GM18499 (cell line): Measurements from ENCODE around the gene FAM193B.
"Not testable (repeated sequence)": the region's sequence is repeated elsewhere in the genome, so short reads cannot be mapped to it uniquely, and the experiment has no call there.

Source experiments
- ATAC-seq: cut with Tn5 transposase; IDR thresholded peaks from one replicate; pipeline ENCODE4 v1.9.1; 2021; ENCODE audit warnings: moderate number of reproducible peaks; ENCODE audit not compliant: insufficient read depth, unreplicated experiment

FAM193B gene

DNA sequence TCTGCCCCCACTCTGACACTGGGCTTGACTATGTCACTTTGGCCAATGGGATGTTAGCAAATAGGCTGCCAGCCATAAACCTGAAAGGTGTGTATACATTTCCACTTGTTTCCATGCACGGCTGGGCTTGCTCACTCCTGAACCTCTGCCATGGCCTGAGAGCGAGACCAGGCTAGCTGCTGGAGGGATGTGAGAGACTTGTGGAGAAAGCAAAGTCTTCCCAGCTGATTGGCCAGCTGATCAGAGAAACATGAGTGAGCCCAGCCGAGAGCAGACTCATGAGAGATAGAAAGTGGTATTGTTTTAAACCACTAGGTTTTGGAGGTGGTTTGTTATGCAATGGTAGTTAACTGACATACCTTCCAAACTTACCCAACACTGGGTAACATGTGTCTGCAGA, 13.9 kb downstream of the FAM193B start:
- no peak for ATAC-seq

GRCh38 chr5:177539411-177539810, 15.0 kb downstream of the FAM193B start:
- ATAC-seq, result no peak

DNA sequence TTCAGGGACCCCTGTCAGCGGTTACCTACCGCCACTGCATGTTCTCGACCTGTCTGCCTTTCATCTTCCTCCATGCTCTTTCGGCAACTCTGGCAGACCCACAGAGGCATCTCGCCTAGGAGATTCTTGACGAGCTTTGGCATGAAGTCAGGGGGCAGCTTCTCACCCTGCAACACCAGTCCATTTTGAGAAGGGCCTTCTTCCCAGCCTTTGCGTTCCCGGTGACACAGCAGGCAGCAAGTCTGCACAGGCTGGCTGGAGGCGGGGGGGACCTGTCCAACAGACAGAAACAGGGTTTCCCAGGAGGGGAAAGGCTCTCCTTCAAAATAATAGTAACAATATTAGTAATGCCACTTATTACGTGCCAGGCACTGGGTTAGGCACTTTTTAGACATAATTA, 15.5 kb downstream of the FAM193B start:
- no peak for ATAC-seq

GRCh38 chr5:177537389-177538361, 16.7 kb downstream of the FAM193B start:
- no peak for ATAC-seq

DNA sequence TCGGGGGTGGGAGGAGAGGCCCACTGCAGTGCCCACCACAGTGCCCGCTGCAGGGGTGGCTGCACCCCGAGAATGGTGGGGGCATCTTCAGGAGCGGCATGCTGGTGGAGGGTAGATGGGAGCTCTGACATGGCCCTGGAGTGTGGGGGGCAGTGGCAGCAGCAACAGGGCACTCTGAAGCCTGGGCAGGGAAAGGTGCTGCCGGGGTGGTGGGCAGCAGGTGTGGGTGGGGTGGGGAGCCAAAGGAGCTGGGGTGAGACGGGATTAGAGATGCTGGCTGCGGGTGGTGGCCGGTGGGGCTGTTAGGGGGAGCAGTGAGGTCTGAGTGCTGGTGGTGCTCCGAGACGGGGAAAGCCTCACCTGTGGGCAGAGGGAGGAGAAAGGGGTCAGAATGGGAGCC, 18.0 kb downstream of the FAM193B start:
- ATAC-seq, result no peak

DNA sequence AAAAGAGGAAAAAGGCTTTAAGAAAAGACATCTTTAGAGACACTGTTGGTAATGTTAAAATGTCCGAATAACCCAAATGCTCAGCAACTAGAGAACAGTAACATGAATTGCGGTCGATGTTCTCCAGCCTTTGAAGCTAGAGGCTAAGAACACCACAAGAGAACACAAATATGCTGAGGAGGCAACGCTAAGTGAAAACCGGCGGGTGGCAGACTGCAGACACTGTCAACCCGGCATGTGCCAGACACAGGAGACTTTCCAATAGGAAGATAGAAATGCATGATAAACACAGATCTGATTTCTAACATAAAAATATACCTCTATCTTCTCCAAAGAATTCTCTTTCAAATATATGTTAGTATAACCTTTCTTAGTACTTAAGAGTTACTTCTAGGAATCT, 19.2 kb downstream of the FAM193B start:
- ATAC-seq, result no peak

DNA sequence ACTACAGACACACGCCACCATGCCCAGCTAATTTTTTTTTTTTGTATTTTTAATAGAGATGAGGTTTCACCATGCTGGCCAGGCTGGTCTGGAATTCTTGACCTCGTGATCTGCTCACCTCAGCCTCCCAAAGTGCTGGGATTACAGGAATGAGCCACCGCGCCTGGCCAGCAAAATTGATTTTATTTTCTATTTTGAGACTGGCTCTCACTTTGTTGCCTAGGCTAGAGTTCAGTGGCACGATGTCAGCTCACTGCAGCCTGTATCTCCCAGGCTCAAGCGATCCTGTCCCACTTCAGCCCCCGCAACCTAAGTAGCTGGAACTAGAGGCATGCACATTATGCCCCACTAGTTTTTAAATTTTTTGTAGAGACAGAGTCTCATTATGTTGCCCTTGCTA, 19.9 kb downstream of the FAM193B start:
- not testable (repeated sequence) for ATAC-seq

- ATAC-seq, result no peak
These were observed 23.0 kb downstream of the FAM193B start for GRCh38 chr5:177531209-177531940.

GRCh38 chr5:177530638-177531037, 23.7 kb downstream of the FAM193B start:
- ATAC-seq, result no peak

- ATAC-seq, result no peak
These were observed 24.8 kb downstream of the FAM193B start for GRCh38 chr5:177529247-177530203.

- no peak for ATAC-seq
These were observed 25.7 kb downstream of the FAM193B start for GRCh38 chr5:177528631-177529030.

DNA sequence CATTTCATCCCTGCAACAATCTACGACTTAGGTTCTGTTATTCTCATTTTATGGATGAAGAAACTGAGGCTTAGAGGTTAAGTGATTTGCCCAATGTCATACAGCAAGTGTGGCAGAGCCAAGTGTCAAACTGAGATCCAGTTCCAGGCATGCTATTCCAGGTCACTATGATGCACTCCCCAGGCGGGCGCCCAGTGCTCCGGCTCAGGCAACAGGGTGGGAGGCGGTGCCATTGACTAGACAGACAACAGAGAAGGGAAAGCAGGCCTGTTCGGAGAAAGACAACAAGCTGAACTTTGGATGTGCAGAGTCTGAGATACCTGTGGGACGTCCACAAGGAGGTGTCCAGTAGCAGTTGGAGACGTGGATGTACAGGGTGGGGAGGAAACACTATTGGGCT, 26.8 kb downstream of the FAM193B start:
- no peak for ATAC-seq

DNA sequence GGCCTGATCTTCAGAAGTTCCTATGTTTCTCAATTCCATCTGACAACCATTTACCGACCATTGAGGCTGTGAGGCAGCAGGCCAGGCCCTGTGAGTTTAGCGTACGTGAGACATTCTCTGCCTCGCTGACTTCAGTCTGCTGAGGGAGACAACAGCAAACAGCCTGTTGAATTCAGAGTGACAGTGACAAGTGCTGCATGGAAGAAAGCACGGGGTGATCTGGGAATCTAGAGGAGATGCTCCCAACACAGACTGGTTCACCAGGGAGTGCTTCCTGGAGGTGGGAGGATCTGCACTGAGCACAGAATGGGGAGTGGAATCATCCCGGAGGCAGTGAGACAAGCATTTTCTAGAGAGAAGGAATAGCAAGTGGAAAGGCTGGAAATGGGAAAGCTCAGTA, 27.6 kb downstream of the FAM193B start:
- no peak for ATAC-seq

DNA sequence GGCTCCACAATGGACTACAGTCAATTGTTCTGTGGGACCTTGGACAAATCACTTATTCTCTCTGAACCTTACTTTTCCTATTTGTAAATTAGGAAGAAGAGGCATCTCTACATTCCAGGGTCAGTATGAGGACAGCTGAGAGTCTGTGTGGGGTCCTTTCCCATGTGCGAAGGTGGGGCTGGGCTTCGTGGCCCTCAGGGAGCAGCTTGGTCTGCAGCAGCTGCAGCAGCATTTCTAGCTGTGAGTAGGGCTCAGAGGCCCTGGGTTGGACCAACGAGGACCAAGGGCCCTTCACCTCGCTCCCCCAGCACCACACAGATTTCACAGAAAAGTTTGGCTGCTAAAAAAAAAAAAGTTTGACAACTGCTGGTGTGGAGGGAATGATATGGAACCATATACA, 28.2 kb downstream of the FAM193B start:
- no peak for ATAC-seq

DNA sequence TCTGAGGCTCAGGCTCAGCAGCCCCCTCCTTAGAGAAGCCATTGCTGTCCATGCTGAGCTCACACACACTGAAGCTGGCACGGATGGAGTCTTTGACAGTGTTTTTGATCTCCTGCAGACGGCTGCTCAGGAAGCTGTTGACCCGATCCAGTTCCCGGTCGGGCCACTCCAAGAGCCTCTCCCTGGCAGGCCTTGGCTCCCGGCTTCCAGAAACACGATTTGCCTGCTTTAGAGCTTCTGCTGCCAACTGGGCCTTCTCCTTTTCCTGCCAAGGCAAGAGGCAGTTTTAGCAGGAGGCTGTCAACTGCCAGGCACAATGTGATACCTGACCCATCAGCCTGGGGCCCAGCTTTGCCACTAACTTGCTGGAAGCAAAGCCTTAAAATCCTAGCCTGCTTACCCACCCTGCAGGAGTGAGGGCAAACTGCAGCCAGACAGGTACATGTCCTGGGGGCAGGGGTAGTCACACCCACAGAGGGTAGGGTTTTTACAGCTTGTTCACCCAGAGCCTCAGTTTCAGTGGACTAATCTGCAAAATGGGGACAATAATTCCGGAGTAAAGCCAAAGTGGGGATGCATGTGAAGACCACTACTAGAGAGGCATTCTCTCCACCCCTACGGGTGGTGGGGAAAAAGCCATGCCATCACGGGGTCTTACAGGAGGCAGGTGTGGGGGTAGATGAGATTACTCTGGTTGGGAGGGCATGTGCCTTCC, 29.3 kb downstream of the FAM193B start:
- ATAC-seq, result no peak

DNA sequence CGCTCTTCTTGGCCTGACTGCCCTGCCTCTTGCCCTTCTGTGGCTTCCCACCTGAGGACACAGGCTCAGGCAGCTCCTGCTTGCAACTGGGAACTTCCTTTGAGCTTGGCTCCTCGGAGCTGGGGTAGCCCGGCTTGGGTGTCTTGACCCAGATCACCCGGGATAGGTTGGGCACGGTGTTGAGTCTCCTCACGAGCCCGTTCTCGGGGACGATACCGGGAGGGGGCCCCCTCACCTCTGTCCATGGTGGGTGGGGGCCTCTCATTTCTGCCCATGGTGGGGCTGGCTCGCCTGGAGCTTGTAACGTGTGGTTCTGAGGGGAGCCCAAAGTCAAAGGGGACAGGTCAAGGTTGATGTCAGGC, 29.8 kb downstream of the FAM193B start:
- no peak for ATAC-seq

DNA sequence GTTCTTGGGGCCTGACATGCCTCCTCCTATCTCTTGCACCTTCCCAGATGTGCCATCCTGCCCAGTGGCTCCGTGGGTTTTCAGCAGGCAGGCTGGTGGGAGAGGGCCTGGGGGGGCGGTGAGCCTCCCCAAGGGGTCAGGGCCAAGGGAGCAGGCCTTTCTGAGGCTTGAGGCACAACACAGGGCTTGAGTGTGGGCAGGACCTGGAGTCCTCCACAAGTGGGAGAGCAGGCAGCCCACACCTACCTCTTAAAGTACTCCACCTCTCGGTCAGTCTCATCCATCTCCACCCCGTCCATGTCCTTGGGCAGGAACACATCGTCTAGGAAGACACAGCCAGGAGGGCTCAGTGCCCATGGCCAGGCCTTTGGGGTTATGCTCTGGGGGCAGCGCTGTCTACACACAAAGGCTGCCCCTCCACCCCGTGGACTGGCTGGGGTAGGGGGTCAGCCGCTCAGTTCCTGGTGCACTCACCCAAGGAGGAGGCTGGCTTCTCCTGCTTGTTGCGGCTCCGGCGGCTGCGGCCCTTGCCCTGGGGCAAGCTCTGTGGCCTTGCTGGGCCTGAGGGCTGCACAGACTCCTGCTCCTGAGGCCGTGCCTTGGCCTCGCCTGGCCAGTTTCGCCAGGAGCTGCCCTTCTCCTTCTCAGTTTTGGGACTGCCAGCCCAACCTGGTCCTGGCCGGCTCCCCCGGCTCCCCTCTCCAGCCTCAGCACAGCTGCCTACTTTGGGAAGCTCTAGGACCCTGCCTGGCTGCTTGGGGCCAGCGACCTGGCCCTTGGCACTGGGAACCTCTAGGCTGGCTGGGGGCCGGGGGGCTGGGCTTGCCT, 30.4 kb downstream of the FAM193B start:
- no peak for ATAC-seq

GRCh38 chr5:177520916-177521513, 33.3 kb downstream of the FAM193B start:
- ATAC-seq, result no peak

GRCh38 chr5:177520271-177520670, 34.1 kb downstream of the FAM193B start:
- no peak for ATAC-seq
